GM23248 (cell line): Measurements from ENCODE around the gene DDAH1. TPM values are rescaled to one million over a fixed set of nuclear protein-coding genes. Genes with fewer than 3 reads are reported as not detected.

Experiments used
- DNase-seq: peaks from one replicate; pipeline ENCODE4 v3.0.0-alpha.2; 2015
- H2AFZ ChIP-seq: fragments of 200-600 bp; sonication (generic); 2 replicates; pipeline ENCODE4 v1.6.1; 2016; ENCODE audit warnings: antibody characterized with exemption
- H3F3A ChIP-seq: fragments of 200-600 bp; sonication (generic); 2 replicates; pipeline ENCODE4 v1.6.1; 2016; ENCODE audit warnings: mild to moderate bottlenecking, antibody characterized with exemption, mixed run types; ENCODE audit not compliant: insufficient read depth
- H3K27ac ChIP-seq: fragments of 200-600 bp; sonication (generic); 2 replicates; pipeline ENCODE4 v1.5.1; 2016; ENCODE audit warnings: mild to moderate bottlenecking
- H3K27me3 ChIP-seq: fragments of 200-600 bp; sonication (generic); replicated peaks from 2 replicates; pipeline ENCODE4 v1.6.1; 2016; ENCODE audit warnings: mild to moderate bottlenecking; ENCODE audit not compliant: insufficient read depth
- H3K36me3 ChIP-seq: fragments of 200-600 bp; sonication (generic); 2 replicates; pipeline ENCODE4 v1.6.1; 2016; ENCODE audit warnings: low read depth, mild to moderate bottlenecking
- H3K4me1 ChIP-seq: fragments of 200-600 bp; sonication (generic); 2 replicates; pipeline ENCODE4 v1.6.1; 2016; ENCODE audit warnings: mild to moderate bottlenecking; ENCODE audit not compliant: insufficient read depth
- H3K4me2 ChIP-seq: fragments of 200-600 bp; sonication (generic); one replicate; pipeline ENCODE4 v1.6.1; 2016; ENCODE audit warnings: mild to moderate bottlenecking; ENCODE audit not compliant: unreplicated experiment
- H3K4me3 ChIP-seq: fragments of 200-600 bp; sonication (generic); 2 replicates; pipeline ENCODE4 v1.5.1; 2016; ENCODE audit warnings: mild to moderate bottlenecking
- H3K79me2 ChIP-seq: fragments of 200-600 bp; sonication (generic); 2 replicates; pipeline ENCODE4 v1.6.1; 2016; ENCODE audit warnings: mild to moderate bottlenecking; ENCODE audit not compliant: insufficient read depth
- H3K9ac ChIP-seq: fragments of 200-600 bp; sonication (generic); 2 replicates; pipeline ENCODE4 v1.6.1; 2016; ENCODE audit warnings: mild to moderate bottlenecking
- H3K9me2 ChIP-seq: fragments of 200-600 bp; sonication (generic); 2 replicates; pipeline ENCODE4 v1.6.1; 2016; ENCODE audit warnings: mixed run types, mild to moderate bottlenecking, moderate library complexity; ENCODE audit not compliant: insufficient read depth
- H3K9me3 ChIP-seq: fragments of 200-600 bp; sonication (generic); one replicate; pipeline ENCODE4 v1.6.1; 2017; ENCODE audit warnings: low read depth
- H4K20me1 ChIP-seq: fragments of 200-600 bp; sonication (generic); 2 replicates; pipeline ENCODE4 v1.6.0; 2016; ENCODE audit not compliant: insufficient read depth
- EZH2 ChIP-seq: fragments of 200-600 bp; sonication (generic); IDR thresholded peaks from 2 replicates; pipeline ENCODE4 v1.6.1; 2018; ENCODE audit warnings: antibody characterized with exemption, mild to moderate bottlenecking; ENCODE audit not compliant: insufficient read depth, poor library complexity, severe bottlenecking
- EZH2phosphoT487 ChIP-seq: fragments of 200-600 bp; sonication (generic); IDR thresholded peaks from 2 replicates; pipeline ENCODE4 v1.6.1; 2018; ENCODE audit warnings: antibody characterized with exemption, moderate library complexity, mild to moderate bottlenecking, low read depth; ENCODE audit not compliant: insufficient read depth
- WGBS, 2 experiments: methylation state at CpG; one replicate each; pipeline ENCODE4 v1.1.6; 2015 to 2017; ENCODE audit warnings: low lambda C conversion rate in 2 of 2, low coverage in 1 of 2; ENCODE audit errors: missing lambda C conversion rate in 2 of 2; 5-methylcytosine and 5-hydroxymethylcytosine counted together
- in situ Hi-C: fragments of 300-500 bp; cut with MboI; formaldehyde crosslinking; loops from 2 replicates; pipeline ENCODE4 v1.15.0; 2020
- polyA plus RNA-seq: library from polyadenylated mRNA; unstranded; fragments of >200 nt; fragmentation: Nextera tagmentation; extraction: Ambion mirVana; gene quantifications from 2 replicates; pipeline ENCODE4 v1.2.1, GENCODE V29; 2016
- total RNA-seq: library from RNA; depleted of rRNA; stranded (reverse); fragments of >200 nt; shearing (Covaris generic); gene quantifications from 2 replicates; pipeline ENCODE4 v1.2.3, GENCODE V29; 2014

Gene DDAH1
- total and polyA plus RNA-seq, 2 experiments from 2014 or later = 168 to 238 TPM

DNA sequence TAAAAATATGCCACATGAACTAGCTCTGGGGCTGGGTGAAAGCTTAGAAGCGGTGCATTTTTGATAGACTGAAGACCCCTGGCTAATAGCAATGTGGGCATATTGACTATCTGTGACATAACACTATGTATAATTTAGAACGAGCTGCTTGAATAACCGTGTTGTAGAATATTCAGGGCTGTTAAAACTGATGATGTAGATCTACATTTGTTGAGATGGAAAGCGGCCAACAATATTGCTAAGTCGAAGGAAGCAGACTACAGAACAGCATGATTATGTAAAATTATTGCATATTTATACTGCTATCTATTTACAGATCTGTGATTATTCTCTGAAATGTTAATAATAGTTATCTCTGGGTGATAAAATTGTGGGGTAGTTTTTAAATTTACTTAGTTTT, 147.4 kb downstream of the DDAH1 start:
- Histone ChIP-seq H3K9me2 (no peaks in the 10 kb centered on the region), H2AFZ (no peak overlapping the region), H3K27me3 (no peaks in the 10 kb centered on the region), H3K27ac (peak overlapping the region; percentile 99), H3K4me1 (peaks cover 97% of the 10 kb centered on the region), H3K79me2 (peaks cover 50% of the 10 kb centered on the region), H3F3A (peaks cover 99% of the 10 kb centered on the region), H3K4me3 (no peak overlapping the region), H3K4me2 (peak overlapping the region; percentile 81), H3K9ac (no peak overlapping the region), H3K36me3 (peaks cover 25% of the 10 kb centered on the region), H3K9me3 (no peaks in the 10 kb centered on the region), H4K20me1 (no peaks in the 10 kb centered on the region)
- in situ Hi-C loops = loop anchor here (10.0 kb wide), 1 partner anchor 147 kb away; the partner anchor contains the start of gene DDAH1
- 69 to 74% methylated on average over 5 of the region's 5 CpGs for WGBS, 2 experiments
- TF ChIP-seq EZH2phosphoT487 (no peak), EZH2 (no peak)
- DNase-seq = peak; percentile 44

DNA sequence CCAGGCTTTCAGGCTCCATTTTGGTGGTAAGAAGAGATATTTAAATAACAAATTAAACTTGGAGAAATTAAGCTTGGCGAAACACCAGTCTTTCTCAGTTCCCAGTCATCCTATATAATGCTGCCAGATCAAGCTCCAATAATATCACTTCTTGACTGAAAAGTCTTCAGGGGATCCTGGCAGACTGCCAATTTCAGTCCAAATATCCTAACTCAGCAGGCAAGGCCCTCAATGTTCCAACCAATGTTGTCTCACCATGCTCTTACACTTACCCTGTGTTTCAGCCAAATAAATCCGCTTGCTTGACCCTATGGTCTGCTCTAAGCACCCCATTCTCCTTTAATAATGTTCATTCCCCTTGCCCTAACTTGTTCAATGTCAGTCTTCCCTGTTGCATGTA, 148.6 kb downstream of the DDAH1 start:
- Histone ChIP-seq H3K9ac (no peak overlapping the region), H3F3A (peaks cover 87% of the 10 kb centered on the region), H3K27me3 (no peaks in the 10 kb centered on the region), H3K36me3 (peaks cover 20% of the 10 kb centered on the region), H3K9me3 (no peaks in the 10 kb centered on the region), H3K4me3 (no peak overlapping the region), H3K4me2 (peak overlapping the region; percentile 5), H3K79me2 (peaks cover 48% of the 10 kb centered on the region), H2AFZ (no peak overlapping the region), H3K9me2 (no peaks in the 10 kb centered on the region), H3K4me1 (peaks cover 91% of the 10 kb centered on the region), H4K20me1 (no peaks in the 10 kb centered on the region), H3K27ac (peak overlapping the region; percentile 99)
- no peak for TF ChIP-seq EZH2
- TF ChIP-seq EZH2phosphoT487 = no peak
- in situ Hi-C loops = loop anchor here (10.0 kb wide), 1 partner anchor 148 kb away; the partner anchor contains the start of gene DDAH1
- no peak for DNase-seq
- WGBS, 2 experiments = 98 to 99% methylated on average over 2 of the region's 2 CpGs

DNA sequence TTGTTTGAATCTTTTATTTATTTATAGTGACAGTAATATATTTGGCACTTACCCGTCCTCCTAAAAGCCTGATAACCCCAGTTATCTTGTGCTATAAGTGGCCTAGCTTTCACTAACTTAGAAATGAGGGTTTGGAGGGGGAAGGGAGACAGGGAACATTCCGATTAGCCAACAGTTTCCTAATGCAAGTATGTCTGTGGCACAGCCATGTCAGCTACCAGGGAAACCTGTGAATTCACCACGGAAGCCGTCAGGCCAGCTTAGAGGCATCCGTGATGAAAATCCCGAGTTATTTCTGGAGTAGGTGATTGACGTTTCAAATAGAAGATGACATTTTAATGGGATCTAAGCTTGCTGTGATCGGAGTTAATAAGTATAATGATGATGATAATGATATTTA, 149.2 kb downstream of the DDAH1 start:
- no peak overlapping the region for H2AFZ ChIP-seq
- no peaks in the 10 kb centered on the region for H3K27me3 ChIP-seq
- H3F3A ChIP-seq = peaks cover 87% of the 10 kb centered on the region
- peaks cover 85% of the 10 kb centered on the region for H3K4me1 ChIP-seq
- H3K79me2 ChIP-seq = peaks cover 53% of the 10 kb centered on the region
- no peak overlapping the region for H3K4me3 ChIP-seq
- 84 to 91% methylated on average over 8 of the region's 8 CpGs for WGBS, 2 experiments
- in situ Hi-C loops = loop anchor here (10.0 kb wide), 1 partner anchor 149 kb away; the partner anchor contains the start of gene DDAH1
- no peak for TF ChIP-seq EZH2
- no peak for TF ChIP-seq EZH2phosphoT487
- H4K20me1 ChIP-seq = no peaks in the 10 kb centered on the region
- no peaks in the 10 kb centered on the region for H3K9me3 ChIP-seq
- no peak for DNase-seq
- H3K27ac ChIP-seq = peak overlapping the region; percentile 99
- H3K4me2 ChIP-seq = peak overlapping the region; percentile 5
- H3K9me2 ChIP-seq = no peaks in the 10 kb centered on the region
- H3K9ac ChIP-seq = peak overlapping the region; percentile 60; the same call in 1 of the 2 replicates
- peaks cover 20% of the 10 kb centered on the region for H3K36me3 ChIP-seq

DNA sequence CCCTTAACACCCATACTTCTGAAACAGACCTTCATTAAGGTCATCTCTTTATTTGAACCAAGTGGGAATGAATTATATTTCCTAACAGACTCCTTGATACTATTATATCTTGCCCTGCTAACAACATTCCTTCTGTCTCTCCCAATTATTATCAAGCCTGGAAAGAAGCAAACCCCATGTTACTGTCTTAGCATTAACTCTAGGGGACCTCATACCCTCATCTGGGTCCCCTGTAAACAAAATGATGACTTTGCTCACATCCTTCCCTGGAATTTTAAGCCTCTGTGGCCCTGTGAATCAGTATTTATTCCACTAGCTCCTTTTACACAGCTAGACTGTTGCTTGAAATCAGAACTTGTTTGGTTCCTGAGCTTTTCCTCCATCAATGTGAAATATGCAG, 150.2 kb downstream of the DDAH1 start:
- H2AFZ ChIP-seq = no peak overlapping the region
- H3K79me2 ChIP-seq = peaks cover 61% of the 10 kb centered on the region
- H3K36me3 ChIP-seq = peaks cover 20% of the 10 kb centered on the region
- H3K4me3 ChIP-seq = no peak overlapping the region
- H3K4me2 ChIP-seq = peak overlapping the region; percentile 10
- peaks cover 85% of the 10 kb centered on the region for H3F3A ChIP-seq
- peak; percentile 50 for DNase-seq
- no peaks in the 10 kb centered on the region for H3K9me3 ChIP-seq
- peak overlapping the region; percentile 99 for H3K27ac ChIP-seq
- no peaks in the 10 kb centered on the region for H3K9me2 ChIP-seq
- H3K4me1 ChIP-seq = peaks cover 81% of the 10 kb centered on the region
- peak overlapping the region; percentile 60 for H3K9ac ChIP-seq
- no peaks in the 10 kb centered on the region for H4K20me1 ChIP-seq
- H3K27me3 ChIP-seq = no peaks in the 10 kb centered on the region
- in situ Hi-C loops = loop anchor here (10.0 kb wide), 1 partner anchor 150 kb away; the partner anchor contains the start of gene DDAH1
- no peak for TF ChIP-seq EZH2phosphoT487
- TF ChIP-seq EZH2 = no peak
